OCI-LY7 (cell line): ENCODE data around the gene IDH3B. TPM values are rescaled to one million over a fixed set of nuclear protein-coding genes. Genes with fewer than 3 reads are reported as not detected.

ENCODE experiments used
- BruUV-seq: library from RNA; stranded (reverse); fragments of 400-500 nt; replicated peaks from 2 replicates; lab custom pipeline; 2021; lab: Mats Ljungman, UMichigan
- CTCF ChIA-PET: fragments of 300-600 bp; sonication (Branson Sonifier 250); formaldehyde crosslinking; loops from one replicate; lab custom pipeline; 2022; ENCODE audit warnings: antibody characterized with exemption; ENCODE audit not compliant: unreplicated experiment; lab: Charles Lee
- POLR2A ChIA-PET: fragments of 300-600 bp; sonication (Branson Sonifier 250); formaldehyde crosslinking; loops from one replicate; lab custom pipeline; 2022; ENCODE audit warnings: antibody characterized with exemption; lab: Charles Lee
- DNase-seq: peaks from one replicate; pipeline ENCODE4 v3.0.0-alpha.2; 2015; ENCODE audit warnings: low spot score
- H2AFZ ChIP-seq: fragments of 200-600 bp; sonication (generic), shearing (Covaris generic); 2 replicates; pipeline ENCODE4 v1.6.1; 2014; ENCODE audit warnings: mild to moderate bottlenecking, antibody characterized with exemption, low read length, moderate library complexity
- H3K27ac ChIP-seq: fragments of 200-600 bp; sonication (generic); 2 replicates; pipeline ENCODE4 v1.5.1; 2014; ENCODE audit warnings: mixed run types, low read depth, mild to moderate bottlenecking, moderate library complexity, low read length, inconsistent platforms; ENCODE audit not compliant: poor library complexity, severe bottlenecking
- H3K36me3 ChIP-seq: fragments of 200-600 bp; sonication (generic); 2 replicates; pipeline ENCODE4 v1.6.1; 2014; ENCODE audit warnings: mild to moderate bottlenecking, antibody characterized with exemption, low read length, moderate library complexity, mixed read lengths; ENCODE audit not compliant: insufficient read depth
- H3K4me1 ChIP-seq: fragments of 200-600 bp; sonication (generic); 2 replicates; pipeline ENCODE4 v1.5.1; 2014; ENCODE audit warnings: mild to moderate bottlenecking, low read length; ENCODE audit not compliant: insufficient read depth, poor library complexity, severe bottlenecking
- H3K4me2 ChIP-seq: fragments of 200-600 bp; sonication (generic); 2 replicates; pipeline ENCODE4 v1.6.1; 2014; ENCODE audit warnings: mild to moderate bottlenecking, low read length
- H3K4me3 ChIP-seq: fragments of 200-600 bp; sonication (generic); 2 replicates; pipeline ENCODE4 v1.5.1; 2014; ENCODE audit warnings: mild to moderate bottlenecking, low read depth, low read length; ENCODE audit not compliant: poor library complexity, severe bottlenecking
- H3K79me2 ChIP-seq: fragments of 200-600 bp; sonication (generic); 2 replicates; pipeline ENCODE4 v1.6.1; 2016; ENCODE audit warnings: low read depth, mild to moderate bottlenecking, low read length, moderate library complexity, mixed read lengths; ENCODE audit not compliant: insufficient read depth
- H3K9me2 ChIP-seq: fragments of 200-600 bp; sonication (generic); 2 replicates; pipeline ENCODE4 v1.6.1; 2016; ENCODE audit warnings: mild to moderate bottlenecking, low read length, mixed read lengths; ENCODE audit not compliant: insufficient read depth
- H3K9me3 ChIP-seq: fragments of 200-600 bp; sonication (generic); 2 replicates; pipeline ENCODE4 v1.6.1; 2014; ENCODE audit warnings: mild to moderate bottlenecking, mixed run types, low read length, mixed read lengths
- H4K20me1 ChIP-seq: fragments of 200-600 bp; sonication (generic); 2 replicates; pipeline ENCODE4 v1.6.1; 2014; ENCODE audit warnings: mild to moderate bottlenecking, antibody characterized with exemption, low read length, moderate library complexity, mixed read lengths; ENCODE audit not compliant: insufficient read depth
- CTCF ChIP-seq: fragments of 200-600 bp; sonication (generic); conservative IDR thresholded peaks from 2 replicates; pipeline ENCODE4 v1.5.1; 2014; ENCODE audit warnings: mild to moderate bottlenecking, antibody characterized with exemption, low read length, moderate library complexity, mixed read lengths
- EZH2phosphoT487 ChIP-seq: fragments of 200-600 bp; sonication (generic); IDR thresholded peaks from 2 replicates; pipeline ENCODE4 v1.6.1; 2018; ENCODE audit warnings: low read depth, borderline replicate concordance, mild to moderate bottlenecking, mixed run types, antibody characterized with exemption, low read length, moderate library complexity, mixed read lengths
- intact Hi-C: fragments of 100-400 bp; cut with micrococcal nuclease; formaldehyde crosslinking; loops from one replicate; pipeline ENCODE4 v1.10.0; 2022; ENCODE audit not compliant: unreplicated experiment
- total RNA-seq, 2 experiments: library from RNA; depleted of rRNA in 1 of 2; stranded (reverse); fragments of >200 nt in 1 of 2; shearing (Covaris generic) in 1 of 2; gene quantifications; 2 replicates each; pipeline ENCODE4 v1.2.3, GENCODE V29; 2014 to 2022

Gene IDH3B
- total RNA-seq, 2 experiments from 2014 or later: 142 to 154 TPM

GRCh38 chr20:2617099-2617714 is 46.8 kb downstream of the IDH3B start:
- intact Hi-C loops: no loop called here
- BruUV-seq: no TSS peak
- ChIA-PET CTCF (no interaction called here), POLR2A (interaction anchor here (0.6 kb wide), 1 partner anchor 59 kb away, joined by 3 read pairs; no protein-coding TSS in a partner anchor)
- no peaks in the 10 kb centered on the region for H3K9me2 ChIP-seq
- H3K4me1 ChIP-seq: no peaks in the 10 kb centered on the region
- no peaks in the 10 kb centered on the region for H3K9me3 ChIP-seq
- H3K27ac ChIP-seq: no peak overlapping the region
- no peak overlapping the region for H3K4me2 ChIP-seq
- TF ChIP-seq CTCF: no peak
- no peak for TF ChIP-seq EZH2phosphoT487
- H4K20me1 ChIP-seq: no peaks in the 10 kb centered on the region
- no peak overlapping the region for H2AFZ ChIP-seq
- H3K79me2 ChIP-seq: no peaks in the 10 kb centered on the region
- DNase-seq: peak; percentile 5
- no peaks in the 10 kb centered on the region for H3K36me3 ChIP-seq
- no peak overlapping the region for H3K4me3 ChIP-seq

- no peak for DNase-seq
- TF ChIP-seq EZH2phosphoT487: no peak
- H3K9me3 ChIP-seq: no peaks in the 10 kb centered on the region
- POLR2A ChIA-PET: no interaction called here
- CTCF ChIA-PET: no interaction called here
- no peaks in the 10 kb centered on the region for H3K9me2 ChIP-seq
- H2AFZ ChIP-seq: no peak overlapping the region
- H3K27ac ChIP-seq: no peak overlapping the region
- intact Hi-C loops: no loop called here
- no peaks in the 10 kb centered on the region for H3K4me1 ChIP-seq
- no TSS peak for BruUV-seq
- no peaks in the 10 kb centered on the region for H3K79me2 ChIP-seq
- no peaks in the 10 kb centered on the region for H4K20me1 ChIP-seq
- no peak overlapping the region for H3K4me2 ChIP-seq
- no peak overlapping the region for H3K4me3 ChIP-seq
- no peaks in the 10 kb centered on the region for H3K36me3 ChIP-seq
Observed at GRCh38 chr20:2616634-2617033, 47.4 kb downstream of the IDH3B start.

- intact Hi-C loops: no loop called here
Observed at GRCh38 chr20:2612073-2612472, 51.9 kb downstream of the IDH3B start.

More at GRCh38 chr20:2612073-2612472, 51.9 kb downstream of the IDH3B start:
- ChIA-PET CTCF (no interaction called here), POLR2A (interaction anchor here (0.7 kb wide), 1 partner anchor 378 kb away, joined by 3 read pairs; no protein-coding TSS in a partner anchor)
- H3K79me2 ChIP-seq: no peaks in the 10 kb centered on the region
- H3K9me2 ChIP-seq: no peaks in the 10 kb centered on the region
- H3K4me1 ChIP-seq: no peaks in the 10 kb centered on the region
- no peak for TF ChIP-seq CTCF
- no peak for TF ChIP-seq EZH2phosphoT487
- no peak for DNase-seq
- no peak overlapping the region for H3K4me2 ChIP-seq
- H2AFZ ChIP-seq: no peak overlapping the region
- 0 out of 2 replicates have a peak, but pooled peaks cover under 1% of the 10 kb centered on the region for H3K9me3 ChIP-seq
- BruUV-seq: no TSS peak
- no peak overlapping the region for H3K4me3 ChIP-seq
- H4K20me1 ChIP-seq: no peaks in the 10 kb centered on the region
- no peaks in the 10 kb centered on the region for H3K36me3 ChIP-seq
- no peak overlapping the region for H3K27ac ChIP-seq
